Mononuclear cell (primary cell): ENCODE measurements around the gene IL36A. TPM values are rescaled to one million over a fixed set of nuclear protein-coding genes. Genes with fewer than 3 reads are reported as not detected.

Source experiments
- H3K27me3 ChIP-seq: 2 replicates; pipeline ENCODE4 v1.6.0; 2011; ENCODE audit warnings: low read length, control low read depth; ENCODE audit not compliant: insufficient read depth
- H3K4me1 ChIP-seq: 2 replicates; pipeline ENCODE4 v1.5.1; 2011; ENCODE audit warnings: mild to moderate bottlenecking, low read length, control low read depth; ENCODE audit not compliant: insufficient read depth
- H3K4me3 ChIP-seq: 2 replicates; pipeline ENCODE4 v1.5.1; 2011; ENCODE audit warnings: mild to moderate bottlenecking, low read length, moderate library complexity
- H3K9me3 ChIP-seq: 2 replicates; pipeline ENCODE4 v1.5.1; 2011; ENCODE audit warnings: low read depth, mild to moderate bottlenecking, control low read depth, low read length
- total RNA-seq: library from RNA; depleted of rRNA; stranded (reverse); fragments of >200 nt; gene quantifications from one replicate; pipeline ENCODE4 v1.2.3, GENCODE V29; 2012

Gene IL36A
- total RNA-seq, 1 donor: not detected

- Histone ChIP-seq H3K4me3 (no peak overlapping the region), H3K4me1 (no peaks in the 10 kb centered on the region)
These were observed 13.2 kb downstream of the IL36A start for GRCh38 chr2:113018509-113018908.

DNA sequence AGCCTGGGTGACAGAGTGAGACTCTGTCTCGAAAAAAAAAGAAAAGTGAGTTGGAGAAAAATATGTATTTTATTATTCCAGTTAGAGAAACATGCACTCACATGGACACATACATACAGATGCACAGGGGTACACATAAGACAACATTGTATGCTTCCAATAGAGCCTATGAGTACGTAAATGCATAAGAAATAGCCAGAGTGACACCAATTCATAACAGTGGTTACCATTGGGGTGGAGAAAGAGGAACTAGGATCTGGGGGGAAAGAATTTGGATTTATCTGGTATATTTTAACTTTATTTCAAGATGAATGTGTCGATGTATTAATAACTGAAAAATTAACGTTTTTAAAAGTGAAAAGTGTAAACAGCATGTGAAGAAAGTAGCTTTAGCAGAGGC is 16.1 kb downstream of the IL36A start:
- H3K27me3 ChIP-seq: no peaks in the 10 kb centered on the region
- no peak overlapping the region for H3K4me3 ChIP-seq
- no peaks in the 10 kb centered on the region for H3K9me3 ChIP-seq
- H3K4me1 ChIP-seq: no peaks in the 10 kb centered on the region

More at GRCh38 chr2:113018509-113018908, 13.2 kb downstream of the IL36A start:
- H3K9me3 ChIP-seq: no peaks in the 10 kb centered on the region
- H3K27me3 ChIP-seq: no peaks in the 10 kb centered on the region

DNA sequence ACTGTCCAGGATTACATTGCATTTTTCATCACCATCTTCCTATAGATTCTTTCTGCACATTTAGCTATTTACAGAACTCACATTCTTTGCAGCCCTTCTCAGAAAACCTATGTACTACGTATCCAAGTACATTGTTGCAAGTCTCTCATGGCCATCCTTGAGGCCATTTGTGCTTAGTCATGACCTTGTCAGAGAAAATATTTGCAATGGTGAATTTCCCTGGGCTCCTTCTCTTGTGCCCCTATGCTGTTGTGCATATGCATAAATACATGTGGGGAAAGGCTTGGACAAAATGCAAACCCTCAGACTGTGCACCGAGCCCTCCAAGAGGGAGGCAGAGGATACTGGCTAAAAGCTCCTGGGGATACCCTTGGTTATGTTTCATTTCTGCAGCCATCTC is 19.5 kb downstream of the IL36A start:
- H3K4me1 ChIP-seq: no peaks in the 10 kb centered on the region
- H3K4me3 ChIP-seq: no peak overlapping the region
- peaks cover 2% of the 10 kb centered on the region for H3K27me3 ChIP-seq
- no peaks in the 10 kb centered on the region for H3K9me3 ChIP-seq

DNA sequence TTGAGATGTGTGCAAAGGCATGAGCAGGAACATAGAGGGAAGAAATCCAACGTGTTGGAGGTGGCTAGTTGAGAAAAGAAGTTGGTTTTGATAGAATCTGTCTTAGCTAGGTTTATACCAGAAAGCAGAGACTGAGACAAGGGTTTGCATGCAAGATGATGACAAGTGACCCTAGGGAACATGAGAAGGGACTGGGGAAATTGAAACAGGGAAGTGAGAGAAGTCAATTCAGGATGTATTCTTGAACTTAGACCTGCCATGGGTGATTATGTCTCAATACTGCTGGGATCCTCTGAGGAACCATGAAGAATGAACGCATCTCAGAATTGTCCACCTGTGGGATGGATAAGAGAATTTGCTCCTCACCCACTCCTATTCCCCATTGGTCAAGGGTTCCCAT is 20.5 kb downstream of the IL36A start:
- Histone ChIP-seq H3K4me1 (no peaks in the 10 kb centered on the region), H3K27me3 (peaks cover 2% of the 10 kb centered on the region), H3K4me3 (no peak overlapping the region), H3K9me3 (no peaks in the 10 kb centered on the region)

DNA sequence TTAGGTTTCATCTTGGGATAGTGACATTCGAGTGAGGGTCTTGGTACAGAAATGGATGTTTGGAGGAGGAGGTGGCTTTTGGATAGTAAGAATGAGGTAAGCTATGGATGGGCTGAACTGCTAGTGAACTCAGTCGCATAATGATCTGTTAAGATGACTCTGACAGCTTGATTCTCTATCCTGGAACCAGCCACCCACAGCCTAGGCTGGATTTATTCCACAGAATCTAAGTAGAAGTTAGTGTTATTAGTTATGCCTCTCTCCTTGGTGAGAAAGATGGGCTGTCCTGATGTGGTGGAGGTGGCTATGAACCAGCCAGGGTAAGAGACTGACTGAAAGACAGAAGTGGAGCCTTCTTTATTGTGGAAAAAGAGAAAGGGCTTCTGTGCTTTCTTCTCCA is 22.4 kb downstream of the IL36A start:
- H3K4me3 ChIP-seq: no peak overlapping the region
- H3K4me1 ChIP-seq: no peaks in the 10 kb centered on the region
- no peaks in the 10 kb centered on the region for H3K9me3 ChIP-seq
- peaks cover 2% of the 10 kb centered on the region for H3K27me3 ChIP-seq

DNA sequence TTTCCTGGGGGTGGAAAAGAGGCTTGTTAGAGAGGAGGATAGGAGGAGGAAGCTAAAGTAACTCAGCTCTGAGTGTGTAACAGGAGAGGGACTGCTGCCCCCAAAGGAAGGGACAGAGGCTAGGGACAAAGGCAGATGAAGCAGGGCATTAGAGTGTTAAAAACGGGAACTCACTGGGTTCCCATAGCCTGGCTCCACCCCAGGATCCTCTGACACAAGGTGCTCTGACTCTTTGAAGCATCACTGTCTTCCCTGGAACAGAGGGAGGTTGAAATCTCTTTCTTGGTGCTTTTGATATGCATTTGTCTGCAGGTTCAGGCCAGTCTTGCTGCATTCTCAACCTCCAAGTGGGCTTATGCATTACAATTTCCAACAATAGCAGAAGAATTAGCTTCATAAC is 22.9 kb downstream of the IL36A start:
- no peaks in the 10 kb centered on the region for H3K4me1 ChIP-seq
- no peaks in the 10 kb centered on the region for H3K9me3 ChIP-seq
- H3K4me3 ChIP-seq: no peak overlapping the region
- H3K27me3 ChIP-seq: peaks cover 2% of the 10 kb centered on the region

GRCh38 chr2:113032737-113033136 is 27.5 kb downstream of the IL36A start:
- Histone ChIP-seq H3K27me3 (no peaks in the 10 kb centered on the region), H3K4me3 (no peak overlapping the region), H3K9me3 (no peaks in the 10 kb centered on the region), H3K4me1 (no peaks in the 10 kb centered on the region)

- Histone ChIP-seq H3K4me3 (no peak overlapping the region), H3K4me1 (no peaks in the 10 kb centered on the region), H3K27me3 (no peaks in the 10 kb centered on the region), H3K9me3 (no peaks in the 10 kb centered on the region)
These were observed 28.8 kb downstream of the IL36A start for GRCh38 chr2:113034016-113034415.

DNA sequence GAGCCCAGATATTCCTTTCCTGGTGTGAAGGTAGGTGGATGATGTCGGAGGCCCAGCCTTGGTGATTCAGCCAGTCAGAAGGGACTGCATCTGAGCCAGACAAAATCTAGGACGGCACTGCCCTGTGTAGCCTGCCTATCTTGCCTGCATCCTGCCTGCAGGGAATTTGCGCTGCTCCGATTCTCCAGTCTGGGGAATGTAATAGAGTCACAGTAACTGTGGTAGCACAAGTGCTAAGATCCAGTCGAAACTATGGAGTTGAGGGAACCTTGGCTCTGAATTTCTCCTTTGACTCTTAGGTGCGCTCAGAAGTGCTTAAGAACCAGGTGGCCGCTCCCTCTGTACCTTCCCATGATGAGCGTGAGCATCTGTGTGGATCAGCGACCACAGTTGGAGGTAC is 31.5 kb downstream of the IL36A start:
- Histone ChIP-seq H3K27me3 (no peaks in the 10 kb centered on the region), H3K4me3 (no peak overlapping the region), H3K9me3 (no peaks in the 10 kb centered on the region), H3K4me1 (no peaks in the 10 kb centered on the region)

GRCh38 chr2:113038291-113038690 is 33.0 kb downstream of the IL36A start:
- no peak overlapping the region for H3K4me3 ChIP-seq
- H3K27me3 ChIP-seq: no peaks in the 10 kb centered on the region
- H3K9me3 ChIP-seq: no peaks in the 10 kb centered on the region
- H3K4me1 ChIP-seq: no peaks in the 10 kb centered on the region

DNA sequence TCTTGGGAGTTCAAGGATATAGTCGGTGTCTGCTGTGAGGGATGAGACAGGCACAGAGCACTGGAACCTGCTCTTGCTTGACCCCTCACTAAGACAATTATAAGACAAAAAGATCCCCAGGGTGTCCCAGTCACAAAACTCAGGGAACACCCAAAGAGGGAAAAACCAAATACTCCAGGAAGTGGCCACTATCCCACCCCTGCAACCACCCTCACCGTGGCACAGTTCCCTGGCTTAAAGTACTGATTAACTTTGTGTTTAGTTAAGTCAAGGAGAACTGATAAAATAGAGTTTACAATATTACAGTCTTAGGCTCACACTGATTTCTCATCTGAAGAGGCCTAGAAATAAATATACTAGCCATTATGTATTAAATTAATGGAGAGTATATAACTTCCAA is 33.9 kb downstream of the IL36A start:
- Histone ChIP-seq H3K4me3 (no peak overlapping the region), H3K9me3 (no peaks in the 10 kb centered on the region), H3K27me3 (no peaks in the 10 kb centered on the region), H3K4me1 (no peaks in the 10 kb centered on the region)

GRCh38 chr2:113039719-113040118 is 34.5 kb downstream of the IL36A start:
- no peaks in the 10 kb centered on the region for H3K4me1 ChIP-seq
- no peak overlapping the region for H3K4me3 ChIP-seq
- H3K27me3 ChIP-seq: no peaks in the 10 kb centered on the region
- no peaks in the 10 kb centered on the region for H3K9me3 ChIP-seq

GRCh38 chr2:113041871-113042270 is 36.6 kb downstream of the IL36A start:
- H3K4me1 ChIP-seq: no peaks in the 10 kb centered on the region
- H3K27me3 ChIP-seq: no peaks in the 10 kb centered on the region
- H3K9me3 ChIP-seq: no peaks in the 10 kb centered on the region
- H3K4me3 ChIP-seq: no peak overlapping the region

DNA sequence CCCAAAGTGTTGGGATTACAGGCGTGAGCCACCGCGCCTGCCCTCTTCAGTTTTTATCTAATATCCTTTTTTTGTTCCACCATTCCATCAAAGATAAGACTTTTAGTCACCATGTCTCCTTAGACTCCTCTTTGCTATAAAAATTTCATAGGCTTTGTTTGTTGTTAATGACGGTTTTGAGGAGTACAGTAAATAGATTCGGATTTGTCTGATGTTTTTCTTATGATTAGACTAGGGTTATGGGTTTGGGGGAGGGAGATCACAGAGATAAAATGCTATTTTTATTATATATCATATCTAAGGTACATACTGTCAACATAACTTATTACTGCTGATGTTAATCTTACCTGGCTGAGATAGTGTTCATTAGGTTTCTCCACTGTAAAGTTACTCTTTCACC is 41.2 kb downstream of the IL36A start:
- no peaks in the 10 kb centered on the region for H3K4me1 ChIP-seq
- H3K27me3 ChIP-seq: no peaks in the 10 kb centered on the region
- H3K9me3 ChIP-seq: no peaks in the 10 kb centered on the region
- H3K4me3 ChIP-seq: no peak overlapping the region

- no peaks in the 10 kb centered on the region for H3K9me3 ChIP-seq
- no peaks in the 10 kb centered on the region for H3K27me3 ChIP-seq
- H3K4me3 ChIP-seq: no peak overlapping the region
- no peaks in the 10 kb centered on the region for H3K4me1 ChIP-seq
These were observed 45.9 kb downstream of the IL36A start for GRCh38 chr2:113050921-113051895.

DNA sequence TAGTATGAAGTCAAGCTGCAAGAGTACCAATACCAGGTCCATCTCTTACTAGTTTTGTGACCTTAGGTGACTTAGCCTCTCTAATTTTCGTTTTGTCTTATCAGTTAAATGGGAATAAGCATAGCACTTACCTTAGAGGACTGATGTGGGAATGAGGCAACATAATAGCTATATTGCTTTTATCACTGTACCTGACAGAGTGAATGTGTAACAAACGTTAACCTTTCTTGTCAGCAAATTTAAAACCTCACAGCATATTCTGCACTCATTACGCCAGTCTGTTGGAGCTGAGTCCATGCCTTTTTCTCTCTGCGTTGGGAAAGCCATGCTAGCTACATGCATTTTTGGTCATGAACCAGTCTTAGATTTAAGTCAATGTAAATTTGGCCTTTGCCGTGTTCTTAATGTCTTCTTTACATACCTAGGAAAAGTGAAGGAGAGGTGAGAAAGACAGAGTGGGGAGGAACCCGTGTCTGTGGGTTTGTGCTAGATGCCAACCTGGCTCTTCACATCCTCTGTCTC is 47.2 kb downstream of the IL36A start, which contains the start of gene IL36B:
Gene IL36B, minus strand, starts transcription at position 472 of the 522 bp plus-strand sequence.
- no peaks in the 10 kb centered on the region for H3K9me3 ChIP-seq
- H3K27me3 ChIP-seq: no peaks in the 10 kb centered on the region
- no peaks in the 10 kb centered on the region for H3K4me1 ChIP-seq
- H3K4me3 ChIP-seq: no peak within 1 kb of the TSS
